ENCODE data around the gene NAGK. TPM values are rescaled to one million over a fixed set of nuclear protein-coding genes. Genes with fewer than 3 reads are reported as not detected.

The NAGK gene
- total and polyA plus RNA-seq, 2 of the 8 experiments (the other 6 are each of a cell fraction or from before 2014, with no cell fraction given), result 57.9 to 59.9 TPM

- H3K4me2 ChIP-seq (ENCODE audit: insufficient read depth in 1 of 2, low read depth in 2 of 2, low read length in 2 of 2), result no peak overlapping the region
- no peak overlapping the region for H2BK20ac ChIP-seq (ENCODE audit: low read length)
- no peaks in the 10 kb centered on the region for H4K20me1 ChIP-seq (replicated peaks in 1 of 2; ENCODE audit: control insufficient read depth in 1 of 2, insufficient read depth in 2 of 2, low read length in 2 of 2)
- POLR2A ChIA-PET (ENCODE audit: partially characterized antibody), result no interaction called here
- H2AK5ac ChIP-seq (ENCODE audit: low read depth, low read length), result no peak overlapping the region
- H2AFZ ChIP-seq (ENCODE audit: low read length), result no peak overlapping the region
- peaks cover 0 to 4% of the 10 kb centered on the region in 2 experiments; a peak in 3 of 4 replicates for H3K79me2 ChIP-seq (ENCODE audit: control insufficient read depth in 1 of 2, insufficient read depth in 2 of 2, low read length in 2 of 2)
- FAIRE-seq (no peak), DNase-seq (ENCODE audit: low read depth in 1 of 2, low spot score in 2 of 2) (no peak)
- no peak overlapping the region for H3K56ac ChIP-seq (replicated peaks; ENCODE audit: insufficient read length, low read depth, low read length)
- H3K18ac ChIP-seq (ENCODE audit: extremely low read depth, low read length), result no peak overlapping the region
- H2BK12ac ChIP-seq (ENCODE audit: low read depth, low read length), result no peak overlapping the region
- no peaks in the 10 kb centered on the region for H3K36me3 ChIP-seq (ENCODE audit: control insufficient read depth in 2 of 4, insufficient read depth in 4 of 4, low read length in 3 of 4)
- no peak overlapping the region for H3K23ac ChIP-seq (ENCODE audit: insufficient read length)
- CTCF ChIA-PET (ENCODE audit: partially characterized antibody), result no interaction called here
- no peak overlapping the region for H3K27ac ChIP-seq (ENCODE audit: low read depth, low read length)
- no peak overlapping the region for H2BK120ac ChIP-seq (replicated peaks; ENCODE audit: low read depth, low read length)
- no peak overlapping the region for H3K14ac ChIP-seq (ENCODE audit: insufficient read length)
- no peak overlapping the region for H3K4me3 ChIP-seq (ENCODE audit: extremely low read depth in 1 of 4, insufficient read depth in 2 of 4, low read depth in 3 of 4, low read length in 4 of 4)
- no peak overlapping the region for H2BK15ac ChIP-seq (ENCODE audit: low read length)
- H3K9ac ChIP-seq (replicated peaks in 1 of 4; ENCODE audit: extremely low read depth in 1 of 4, low read depth in 3 of 4, low read length in 3 of 4), result no peak overlapping the region
- no peaks in the 10 kb centered on the region for H3K79me1 ChIP-seq (ENCODE audit: low read depth, low read length)
- H3K4me1 ChIP-seq (replicated peaks in 1 of 4; ENCODE audit: control insufficient read depth in 3 of 4, insufficient read depth in 4 of 4, low read length in 3 of 4), result peaks cover 0 to 4% (median 0%) of the 10 kb centered on the region in 4 experiments; a peak in 4 of 7 replicates
- H3K4ac ChIP-seq (replicated peaks; ENCODE audit: insufficient read length, low read depth, low read length), result no peak overlapping the region
- no peak overlapping the region for H4K5ac ChIP-seq (ENCODE audit: insufficient read length, low read depth, low read length)
- H3K23me2 ChIP-seq (ENCODE audit: low read depth, low read length), result peaks cover 12% of the 10 kb centered on the region
- WGBS, 2 experiments (ENCODE audit: extremely low coverage in 1 of 2, insufficient coverage in 1 of 2, insufficient read length in 1 of 2, insufficient replicate concordance in 2 of 2, low coverage in 1 of 2, low lambda C conversion rate in 2 of 2, missing lambda C conversion rate in 1 of 2), result 85% methylated on average over 7 of the region's 9 CpGs; no CpG with 5 or more reads in 1 of the 2 experiments
- no peak overlapping the region for H4K91ac ChIP-seq (replicated peaks; ENCODE audit: insufficient read length, low read length)
- no peaks in the 10 kb centered on the region; a peak in 1 of 7 replicates for H3K27me3 ChIP-seq (replicated peaks in 1 of 4; ENCODE audit: control insufficient read depth in 3 of 4, extremely low read depth in 1 of 4, insufficient read depth in 3 of 4, low read length in 3 of 4)
- H2BK5ac ChIP-seq (ENCODE audit: low read depth, low read length), result no peak overlapping the region
- no peaks in the 10 kb centered on the region for H3K9me3 ChIP-seq (ENCODE audit: insufficient read depth in 2 of 2, low read depth in 1 of 2, low read length in 1 of 2)
- no peak overlapping the region for H4K8ac ChIP-seq (ENCODE audit: extremely low read depth, insufficient read depth, low read length)
- no peak for TF ChIP-seq MAFK (IDR thresholded peaks at IDR 0.05; ENCODE audit: low read depth, low read length)
- no peak for TF ChIP-seq NRF1 (IDR thresholded peaks at IDR 0.05; ENCODE audit: low read depth, low read length)
- TF ChIP-seq ATF2 (IDR thresholded peaks at IDR 0.05; ENCODE audit: low read length), result no peak
- no peak for TF ChIP-seq EP300 (IDR thresholded peaks at IDR 0.05; ENCODE audit: borderline replicate concordance in 1 of 2, low read depth in 2 of 2, low read length in 2 of 2)
- TF ChIP-seq MAX (IDR thresholded peaks at IDR 0.05), result no peak
- TF ChIP-seq RXRA (IDR thresholded peaks at IDR 0.05; ENCODE audit: insufficient read depth, low read depth, low read length), result no peak
- no peak for TF ChIP-seq GTF2F1 (IDR thresholded peaks at IDR 0.05; ENCODE audit: borderline replicate concordance, low read depth, low read length)
- TF ChIP-seq HDAC2 (IDR thresholded peaks at IDR 0.05; ENCODE audit: borderline replicate concordance in 1 of 2, low read depth in 2 of 2, low read length in 2 of 2), result no peak
- no peak for TF ChIP-seq TAF1 (IDR thresholded peaks at IDR 0.05; ENCODE audit: low read depth, low read length)
- TF ChIP-seq ASH2L (IDR thresholded peaks at IDR 0.05; ENCODE audit: low read length), result no peak
- no peak for TF ChIP-seq SRF (IDR thresholded peaks at IDR 0.05; ENCODE audit: low read depth, low read length)
- no peak for TF ChIP-seq JUN (IDR thresholded peaks at IDR 0.05; ENCODE audit: low read depth, low read length)
Measured at GRCh38 chr2:71064110-71064611, 4.3 kb upstream of the NAGK start.

All from H1 (cell line).